ENCODE results near the gene ERICH2.

Gene ERICH2

DNA sequence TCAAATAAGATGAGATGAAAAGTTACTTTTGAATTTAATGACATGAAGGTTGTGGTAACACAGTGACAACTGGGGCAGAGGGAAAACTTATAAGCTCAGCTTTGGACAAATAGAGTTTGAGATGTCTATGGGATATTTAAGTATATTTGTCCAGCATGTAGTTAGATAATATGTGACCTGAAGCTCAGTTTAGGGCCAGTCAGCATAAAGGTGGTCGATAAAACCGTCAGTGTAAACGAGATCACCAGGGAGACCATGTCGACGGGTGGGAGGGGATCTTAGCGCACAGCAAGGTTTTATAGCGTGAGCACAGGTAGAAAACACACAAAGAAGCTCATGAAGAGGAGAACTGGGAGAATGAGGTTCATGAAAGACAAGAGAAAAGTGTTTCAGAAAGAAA lies 7.4 kb upstream of the ERICH2 start:
- in situ Hi-C loops (cut with MboI; ENCODE audit: low sequenced_read_pairs) = no loop called here

DNA sequence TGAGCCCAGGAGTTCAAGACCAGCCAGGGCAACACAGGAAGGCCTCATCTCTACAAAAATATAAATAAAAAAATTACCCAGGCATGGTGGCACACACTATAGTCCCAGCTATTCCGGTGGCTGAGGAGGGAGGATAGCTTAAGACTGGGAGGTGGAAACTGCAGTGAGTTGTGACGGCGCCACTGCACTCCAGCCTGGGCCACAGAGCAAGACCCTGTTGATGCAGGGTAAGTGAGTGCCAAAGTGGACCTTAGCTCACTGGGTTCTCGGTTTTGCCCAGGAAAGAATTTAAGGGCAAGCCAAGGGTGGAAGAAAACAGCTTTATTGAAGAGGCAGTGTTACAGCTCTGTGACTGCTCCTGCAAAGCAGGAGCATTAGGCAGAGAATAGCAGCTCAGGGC lies 6.9 kb upstream of the ERICH2 start:
- in situ Hi-C loops (cut with MboI; ENCODE audit: low sequenced_read_pairs) = no loop called here

DNA sequence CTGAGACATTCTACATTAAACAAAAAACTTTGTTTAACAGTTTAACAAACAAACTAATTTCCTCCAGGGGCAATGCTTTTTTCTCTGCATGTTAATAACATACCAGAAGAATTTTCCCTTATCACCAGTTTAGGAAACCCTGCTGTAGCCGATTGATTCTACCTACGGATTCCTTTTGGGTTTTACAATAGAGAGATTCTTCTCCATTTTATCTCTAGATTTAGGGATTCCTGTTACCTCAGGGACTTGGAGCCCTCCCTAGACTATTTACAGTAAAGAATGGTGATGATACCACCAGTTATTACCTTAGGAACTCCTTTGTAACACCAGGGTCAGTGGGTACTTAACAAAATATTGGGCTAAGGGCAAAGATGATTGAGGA lies 5.3 kb upstream of the ERICH2 start:
- in situ Hi-C loops (cut with MboI; ENCODE audit: low sequenced_read_pairs) = no loop called here

DNA sequence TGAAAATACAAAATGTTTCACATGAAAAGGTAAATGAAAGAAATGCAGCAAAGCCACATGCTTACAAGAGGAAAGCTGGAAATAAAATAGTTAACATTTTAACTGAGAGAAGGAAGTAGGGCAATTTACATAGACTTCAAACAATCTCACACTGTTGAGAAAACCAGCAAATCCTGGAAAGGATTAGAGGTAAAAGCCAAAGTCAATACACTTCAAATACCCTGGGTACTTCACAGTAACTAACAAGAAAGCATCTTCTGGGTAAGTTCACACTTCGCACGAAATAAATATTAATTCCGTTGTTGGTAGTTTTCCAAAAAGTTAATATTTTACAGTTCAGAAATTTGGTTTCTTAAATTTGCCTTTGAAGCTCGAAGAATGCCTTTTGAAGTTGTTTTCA lies 3.5 kb upstream of the ERICH2 start:
- in situ Hi-C loops (cut with MboI; ENCODE audit: low sequenced_read_pairs) = no loop called here

DNA sequence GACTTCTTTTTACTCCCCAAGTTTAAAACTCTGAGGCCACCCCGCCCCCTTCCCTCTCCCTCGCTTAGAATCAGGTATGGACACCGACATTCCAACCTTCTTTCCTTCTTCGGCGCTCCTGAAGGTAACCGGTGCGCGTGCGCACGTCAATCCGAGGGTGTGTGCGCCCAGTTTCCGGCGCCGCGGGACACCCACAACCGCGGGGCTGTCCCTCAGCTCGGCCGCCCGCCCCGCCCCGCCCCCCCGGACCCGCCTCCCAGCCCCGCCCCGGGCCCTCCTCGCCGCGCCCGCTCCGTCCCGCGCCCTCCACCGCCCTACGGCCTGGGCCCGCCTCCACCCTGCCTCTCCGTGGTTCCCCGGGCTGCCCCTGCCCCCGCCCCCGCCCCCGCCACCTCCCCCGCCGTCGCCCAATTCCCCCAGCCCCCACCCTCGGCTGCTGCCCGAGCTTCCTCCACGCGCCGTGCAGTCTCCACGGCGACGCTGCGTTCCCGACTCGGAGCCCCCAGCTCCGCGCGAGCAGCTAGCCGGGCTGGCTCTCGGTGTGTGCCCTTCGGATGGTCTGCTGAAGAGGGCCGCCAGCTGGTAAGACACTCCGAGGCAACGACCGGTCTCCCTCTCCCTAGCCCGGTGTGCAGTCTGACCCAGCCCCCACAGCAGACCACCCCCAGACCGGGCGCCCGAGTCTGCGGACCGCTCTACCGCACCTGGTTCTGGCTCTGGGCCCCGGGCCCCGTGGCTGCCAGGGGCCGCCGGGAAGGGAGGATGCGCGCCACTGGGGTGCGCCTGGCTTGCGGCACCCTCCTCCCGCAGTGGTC lies 635 bp downstream of the ERICH2 start:
- in situ Hi-C loops (cut with MboI; ENCODE audit: low sequenced_read_pairs) = no loop called here

DNA sequence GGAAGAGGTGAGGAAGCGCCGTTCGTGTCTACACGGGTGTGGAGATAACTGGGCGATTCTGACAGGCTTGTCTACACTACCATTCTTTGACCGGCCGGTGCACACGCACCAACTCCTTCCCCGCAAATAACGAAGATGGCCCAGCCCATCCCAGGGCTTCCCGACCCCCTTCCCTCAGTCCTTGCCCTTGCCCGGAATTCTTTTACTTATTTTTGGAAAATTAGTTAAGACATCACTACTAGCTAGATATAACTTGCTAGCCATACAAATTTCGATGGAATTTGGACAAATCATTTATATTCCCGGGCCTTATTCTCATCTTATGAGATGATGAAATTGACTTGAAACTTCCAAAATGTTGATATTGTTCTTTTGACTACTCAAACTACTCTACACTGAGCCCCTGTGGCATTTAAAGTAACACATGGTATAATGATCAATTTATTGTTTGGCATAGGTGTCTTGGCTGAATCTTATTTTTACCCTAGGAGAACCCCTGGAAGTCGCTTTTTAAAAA lies 1.3 kb downstream of the ERICH2 start:
- in situ Hi-C loops (cut with MboI; ENCODE audit: low sequenced_read_pairs) = no loop called here

DNA sequence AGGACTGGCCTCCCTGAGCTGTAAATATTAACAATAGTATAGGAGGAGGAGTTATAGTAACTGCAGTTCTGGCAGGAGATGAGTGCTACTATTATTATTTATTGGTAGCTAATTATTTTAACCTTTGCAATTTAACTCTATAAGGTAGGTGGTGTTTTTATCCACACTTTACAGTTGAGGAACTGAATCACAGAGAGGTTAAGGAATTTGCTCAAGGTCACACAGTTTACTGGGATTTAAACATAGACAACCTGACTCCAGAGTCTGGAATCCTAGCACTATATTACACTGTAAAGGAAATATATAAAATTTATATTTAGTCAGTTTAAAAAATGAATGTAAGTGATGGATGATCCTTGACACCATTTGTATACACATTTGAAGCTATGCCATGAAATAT lies 2.1 kb downstream of the ERICH2 start:
- in situ Hi-C loops (cut with MboI; ENCODE audit: low sequenced_read_pairs) = no loop called here

DNA sequence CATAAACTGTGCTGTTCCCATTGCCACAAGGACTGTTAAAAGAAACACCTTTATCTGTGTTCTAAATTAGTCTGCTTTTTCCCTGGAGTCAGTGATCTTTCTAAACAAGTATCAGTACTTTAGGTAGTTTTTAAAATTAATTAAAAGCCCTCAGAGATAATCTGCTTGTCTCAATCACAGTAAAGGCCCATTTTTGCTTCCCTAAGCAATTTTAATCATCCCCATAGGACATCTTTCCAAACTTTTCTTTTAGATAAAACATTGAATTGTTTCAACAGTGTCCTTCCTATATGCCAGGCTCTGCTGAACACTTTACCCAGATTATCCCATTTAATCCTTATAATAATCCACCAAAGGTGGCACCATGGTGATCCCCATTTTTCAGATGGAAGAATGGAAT lies 3.9 kb downstream of the ERICH2 start:
- in situ Hi-C loops (cut with MboI; ENCODE audit: low sequenced_read_pairs) = no loop called here

DNA sequence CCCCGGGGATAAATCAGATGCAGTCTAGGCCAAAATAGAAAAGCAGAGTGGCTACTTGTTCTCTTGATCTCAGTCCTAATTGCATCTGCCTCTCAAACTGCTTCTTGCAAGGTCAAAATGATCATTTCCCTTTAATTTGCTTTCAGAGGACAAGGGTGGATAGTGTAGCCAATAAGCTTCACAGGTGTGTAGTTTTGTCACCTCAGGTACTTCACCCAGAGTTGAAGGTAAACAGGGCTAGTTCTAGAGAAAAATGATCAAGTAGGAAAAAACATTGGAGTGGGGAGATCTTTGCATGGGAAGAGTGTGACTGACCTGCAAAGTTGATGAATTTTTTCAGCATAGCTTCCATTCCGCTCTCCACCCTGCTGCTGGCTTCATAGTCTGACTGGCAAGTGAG lies 8.7 kb downstream of the ERICH2 start:
- in situ Hi-C loops (cut with MboI; ENCODE audit: low sequenced_read_pairs) = no loop called here

DNA sequence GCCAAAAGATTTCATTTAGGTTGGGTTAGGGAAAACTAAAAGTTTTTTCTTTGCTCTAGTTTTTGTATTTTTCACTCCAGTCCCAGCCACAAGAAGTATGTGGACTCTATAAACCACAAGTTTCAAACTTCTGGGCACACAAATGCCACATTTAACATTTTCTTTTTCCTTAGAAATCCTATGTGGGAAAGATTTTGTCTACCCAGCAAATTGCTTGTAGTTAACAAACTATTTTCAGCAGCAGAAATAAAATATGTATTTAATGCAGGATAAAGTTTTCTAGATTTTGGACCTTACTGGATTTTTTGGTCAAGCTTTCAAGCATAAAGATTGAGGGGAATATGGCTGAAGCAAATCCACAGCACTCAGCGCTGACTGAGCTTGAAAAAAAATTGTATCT lies 9.1 kb downstream of the ERICH2 start:
- in situ Hi-C loops (cut with MboI; ENCODE audit: low sequenced_read_pairs) = no loop called here

DNA sequence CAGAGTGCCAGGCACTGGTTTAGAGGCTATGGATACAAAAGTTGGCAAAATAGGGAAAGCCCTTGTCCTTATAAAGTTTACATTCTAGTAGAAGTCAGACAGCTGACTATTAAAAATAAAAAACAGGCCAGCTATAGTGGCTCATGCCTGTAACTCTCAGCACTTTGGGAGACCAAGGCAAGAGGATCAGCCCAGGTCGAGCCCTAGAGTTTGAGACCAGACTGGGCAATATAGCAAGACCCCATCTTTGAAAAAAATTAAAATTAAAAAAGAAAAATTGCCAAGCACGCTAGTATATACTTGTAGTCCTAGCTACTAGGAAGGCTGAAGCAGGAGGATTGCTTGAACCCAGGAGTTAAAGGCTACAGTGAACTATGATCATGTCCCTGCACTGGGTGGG lies 12.5 kb downstream of the ERICH2 start:
- in situ Hi-C loops (cut with MboI; ENCODE audit: low sequenced_read_pairs) = no loop called here

DNA sequence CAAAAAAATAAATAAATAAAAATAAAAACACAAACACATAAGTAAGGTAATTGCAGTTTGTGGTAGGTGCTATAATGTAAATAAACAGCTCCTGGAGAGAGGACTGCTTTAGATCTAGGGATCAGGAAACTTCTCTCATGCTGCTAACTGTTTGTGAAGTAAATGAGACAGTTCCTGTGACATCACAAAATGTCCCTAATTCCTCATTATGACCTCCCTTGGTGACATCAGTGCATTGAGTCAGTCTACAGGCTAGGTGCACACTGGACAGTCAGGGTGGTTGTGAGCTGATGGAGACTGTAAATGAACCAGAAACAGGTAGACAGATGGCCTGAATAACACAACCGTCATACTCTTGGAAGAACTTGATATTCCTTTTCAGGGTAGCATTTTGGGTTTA lies 13.4 kb downstream of the ERICH2 start:
- in situ Hi-C loops (cut with MboI; ENCODE audit: low sequenced_read_pairs) = no loop called here

DNA sequence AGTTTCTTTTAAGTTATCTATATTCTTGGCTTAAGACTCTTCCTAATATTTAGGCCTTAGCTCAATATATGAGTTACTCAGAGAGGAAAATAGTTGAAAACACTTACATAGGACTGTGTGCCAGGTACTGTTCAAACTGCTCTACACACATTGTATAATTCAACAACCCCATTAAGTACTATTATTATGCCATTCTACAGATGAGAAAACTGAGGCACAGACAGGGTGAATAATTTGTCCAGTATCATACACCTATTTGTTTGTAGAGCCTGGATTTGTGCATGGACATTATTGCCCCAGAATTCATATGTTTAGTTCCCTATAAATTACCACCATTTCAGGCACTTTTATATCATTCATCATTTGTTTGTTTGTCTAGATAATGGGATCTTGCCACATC lies 28.8 kb downstream of the ERICH2 start:
- in situ Hi-C loops (cut with MboI; ENCODE audit: low sequenced_read_pairs) = no loop called here

DNA sequence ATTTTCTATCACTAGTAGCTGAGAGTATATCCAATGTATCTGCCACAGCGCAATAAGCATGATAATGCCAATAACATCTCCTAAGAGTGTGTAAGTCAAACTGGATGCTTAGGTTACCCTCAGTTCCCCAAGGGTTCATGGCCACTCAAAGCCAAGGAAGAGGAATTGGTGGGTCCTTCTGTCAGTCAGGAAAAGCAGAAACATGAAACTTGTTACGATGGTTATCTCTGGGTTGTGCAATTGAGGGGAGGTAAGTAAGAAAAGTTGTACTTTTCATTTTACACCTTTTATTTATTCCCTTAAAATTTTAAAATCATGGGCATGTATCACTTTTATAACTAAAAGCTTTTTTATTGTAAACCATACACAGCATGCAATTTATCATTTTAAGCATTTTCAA lies 36.4 kb downstream of the ERICH2 start:
- in situ Hi-C loops (cut with MboI; ENCODE audit: low sequenced_read_pairs) = no loop called here

DNA sequence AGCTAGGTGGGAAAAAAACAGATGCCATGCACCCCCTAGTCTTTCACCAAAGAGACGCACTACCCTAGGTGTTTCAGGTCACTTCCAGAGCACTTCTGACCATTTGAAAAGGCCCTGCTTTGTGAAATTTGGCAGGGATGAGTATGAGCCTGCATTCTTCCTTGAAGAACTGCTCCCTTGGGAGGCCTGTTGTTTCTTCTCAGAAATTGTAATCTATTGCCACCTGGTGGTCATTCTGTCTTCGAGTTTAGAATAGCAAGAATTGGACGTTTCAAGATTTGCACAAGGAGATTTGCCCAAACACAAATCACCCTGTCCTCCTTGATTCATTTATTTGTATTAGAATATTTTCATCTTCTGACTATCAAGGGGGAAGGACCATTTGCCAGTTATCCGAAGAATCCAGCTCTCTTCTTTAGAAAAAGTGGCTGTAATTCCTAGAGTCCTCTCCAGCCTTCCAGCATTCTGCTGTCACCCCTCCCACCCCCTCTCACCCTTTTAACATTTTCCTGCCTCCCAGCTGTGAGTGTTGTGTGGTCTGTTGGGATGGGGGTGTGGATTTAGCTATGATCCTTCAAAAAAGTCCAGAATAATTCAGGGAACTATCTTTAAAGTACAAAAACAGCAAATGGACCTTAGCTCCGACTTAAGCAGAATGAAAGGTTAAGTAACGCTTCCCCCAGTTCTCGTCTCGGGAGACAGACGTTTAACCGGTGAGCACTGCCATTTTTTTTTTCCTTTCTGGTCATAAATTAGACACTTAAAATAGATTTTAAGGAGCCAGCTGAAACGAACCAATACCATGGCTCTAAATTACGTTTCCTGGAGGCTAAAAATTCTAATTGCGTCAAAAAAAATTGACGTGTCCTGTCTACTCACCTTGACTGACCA lies 42.8 kb downstream of the ERICH2 start:
- in situ Hi-C loops (cut with MboI; ENCODE audit: low sequenced_read_pairs) = no loop called here

DNA sequence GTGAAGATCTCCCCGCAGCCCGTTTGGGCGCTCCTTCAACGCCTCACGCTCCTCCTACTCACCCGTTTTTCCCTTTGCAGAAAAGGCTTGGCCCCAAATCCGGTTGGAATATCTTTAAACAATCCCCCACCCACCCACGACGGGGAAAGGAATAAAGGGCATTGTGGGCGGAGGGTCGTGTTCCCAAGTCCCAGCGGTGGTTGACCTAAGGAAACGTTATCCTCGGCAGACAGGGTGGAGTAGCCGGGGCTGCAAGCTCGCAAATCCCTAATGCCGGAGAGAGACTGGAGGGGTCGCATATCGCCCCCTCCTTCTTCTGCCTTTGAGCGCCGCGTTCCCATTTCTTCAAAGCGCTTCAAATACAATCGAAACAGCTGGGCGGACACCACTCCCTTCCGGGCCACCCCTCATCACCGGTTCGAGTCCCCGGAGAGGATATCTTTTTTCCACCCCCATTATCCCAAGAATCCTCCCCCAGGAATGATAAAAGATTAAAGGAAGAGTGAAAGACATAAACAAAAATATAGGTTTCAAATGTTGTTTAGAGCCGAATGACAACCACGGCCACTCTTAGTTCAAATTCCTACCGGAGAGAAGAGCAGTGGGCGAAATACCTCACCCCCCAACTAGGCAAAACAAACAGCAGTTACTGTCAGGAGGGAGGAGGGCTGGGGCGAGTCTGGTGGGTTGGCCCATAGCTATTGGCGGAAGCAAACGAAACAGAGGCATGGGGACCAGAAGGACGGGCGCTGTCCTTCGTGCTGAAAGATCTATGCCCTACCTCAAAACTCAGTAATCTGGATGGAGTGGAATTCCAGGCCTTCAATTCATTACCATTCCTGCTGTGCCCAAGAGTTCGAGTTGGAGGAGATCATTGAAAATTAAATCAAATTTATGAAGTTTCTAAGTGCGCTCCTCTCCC lies 43.7 kb downstream of the ERICH2 start:
- in situ Hi-C loops (cut with MboI; ENCODE audit: low sequenced_read_pairs) = no loop called here

DNA sequence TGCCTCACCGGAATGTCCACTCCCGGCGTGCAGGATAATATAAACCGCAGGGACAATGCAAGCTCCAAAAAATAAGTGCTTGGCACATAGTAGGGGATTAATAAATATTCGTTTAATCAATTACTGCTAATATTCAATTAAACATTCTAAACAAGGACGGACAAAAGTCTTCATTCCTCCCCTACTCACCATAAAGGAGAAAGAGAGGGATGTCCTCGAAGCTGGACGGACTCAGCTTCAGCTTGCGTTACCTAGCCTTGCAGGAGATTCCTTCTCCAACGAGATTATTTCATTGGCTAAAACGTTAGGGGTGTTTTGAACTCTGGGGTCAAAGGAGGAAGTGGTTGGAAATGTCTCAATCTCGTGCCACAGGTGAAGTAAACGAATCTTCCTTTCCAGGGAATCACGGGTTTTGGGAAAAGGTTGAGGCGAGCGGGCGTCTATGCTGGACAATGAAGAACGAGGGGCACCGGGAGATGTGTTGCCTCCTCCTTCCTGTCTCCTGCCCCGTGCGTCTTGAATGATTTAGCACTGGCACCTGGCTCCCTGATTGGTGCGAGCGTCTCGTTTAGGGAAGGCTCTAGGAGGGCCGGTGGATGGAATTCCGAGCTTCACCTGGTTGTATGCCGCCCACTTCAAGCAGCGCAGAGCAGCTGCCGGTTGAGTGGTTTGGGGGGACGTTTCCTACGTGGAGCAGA lies 44.5 kb downstream of the ERICH2 start:
- in situ Hi-C loops (cut with MboI; ENCODE audit: low sequenced_read_pairs) = no loop called here

DNA sequence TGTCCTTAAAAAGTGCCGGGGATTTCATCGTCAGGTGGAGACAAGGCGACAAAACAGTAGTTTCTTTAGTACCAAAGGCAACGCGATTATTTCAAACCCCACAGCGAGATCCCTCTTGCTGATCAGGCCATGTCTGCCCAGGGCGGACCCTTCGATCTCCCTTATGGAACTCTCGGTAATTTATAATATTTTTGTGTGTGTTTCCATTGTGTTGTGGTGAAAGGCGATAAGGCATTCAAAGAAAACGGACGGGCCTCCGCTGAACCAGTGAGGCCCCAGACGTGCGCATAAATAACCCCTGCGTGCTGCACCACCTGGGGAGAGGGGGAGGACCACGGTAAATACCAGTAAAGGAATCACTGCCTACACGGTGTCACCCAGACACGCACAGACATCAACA lies 45.1 kb downstream of the ERICH2 start:
- in situ Hi-C loops (cut with MboI; ENCODE audit: low sequenced_read_pairs) = no loop called here

DNA sequence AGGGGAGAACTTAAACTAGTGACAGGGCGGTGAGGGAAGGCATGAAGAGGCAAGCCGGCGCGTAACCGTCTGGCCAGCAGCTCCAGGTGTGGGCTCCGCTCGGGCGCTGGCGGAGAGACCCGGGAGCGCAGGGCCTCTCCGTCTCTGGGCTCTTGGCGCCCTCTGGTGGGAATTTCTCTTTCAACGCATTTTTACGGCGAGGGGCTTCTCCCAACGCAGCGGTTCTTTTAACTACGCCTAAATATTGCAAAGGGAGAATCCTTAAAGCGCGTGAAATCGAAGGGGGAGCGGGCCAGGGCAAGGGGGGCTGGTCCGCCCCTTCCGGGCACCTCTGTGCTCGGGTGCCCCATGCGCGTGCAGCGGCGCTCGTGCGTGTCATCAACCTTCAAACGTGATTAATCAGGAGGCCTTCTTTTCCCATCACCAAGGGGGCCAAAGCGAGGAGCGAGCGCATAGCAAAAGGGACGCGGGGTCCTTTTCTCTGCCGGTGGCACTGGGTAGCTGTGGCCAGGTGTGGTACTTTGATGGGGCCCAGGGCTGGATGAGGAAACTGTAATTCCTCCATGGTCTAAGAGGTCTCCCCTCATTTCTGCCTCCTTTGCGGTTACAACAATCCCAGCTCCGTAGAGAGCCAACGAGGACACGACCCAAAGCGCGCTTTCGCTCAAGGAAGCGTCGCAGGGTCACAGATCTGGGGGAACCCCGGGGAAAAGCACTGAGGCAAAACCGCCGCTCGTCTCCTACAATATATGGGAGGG lies 45.7 kb downstream of the ERICH2 start:
- in situ Hi-C loops (cut with MboI; ENCODE audit: low sequenced_read_pairs) = no loop called here
